Activated CD4-positive, alpha-beta memory T cell treated with anti-CD3 and anti-CD28 coated beads for 36 hours (primary cell): Measurements from ENCODE around the gene CHST10. TPM values are rescaled to one million over a fixed set of nuclear protein-coding genes. Genes with fewer than 3 reads are reported as not detected.
A peak's percentile ranks its signal among the peaks of the same experiment; 100 is the strongest.
"Not testable (repeated sequence)": the region's sequence is repeated elsewhere in the genome, so short reads cannot be mapped to it uniquely, and the experiment has no call there.

ENCODE experiments used
- CTCF ChIA-PET: fragments of 350-600 bp; sonication (Branson Sonifier 250); formaldehyde crosslinking; loops from one replicate; lab custom pipeline; 2021; ENCODE audit warnings: antibody characterized with exemption, inconsistent platforms; lab: Charles Lee
- POLR2A ChIA-PET: fragments of 350-600 bp; sonication (Branson Sonifier 250); formaldehyde crosslinking; loops from one replicate; lab custom pipeline; 2021; ENCODE audit warnings: antibody characterized with exemption; lab: Charles Lee
- DNase-seq: peaks from one replicate; pipeline ENCODE4 v3.0.0-alpha.2; 2020
- H3K27ac Mint-ChIP-seq: one replicate; pipeline ENCODE4 v1.8.0; 2021; ENCODE audit warnings: mixed read lengths
- H3K27me3 Mint-ChIP-seq: one replicate; pipeline ENCODE4 v1.8.0; 2021; ENCODE audit warnings: mixed read lengths
- H3K36me3 Mint-ChIP-seq: one replicate; pipeline ENCODE4 v1.8.0; 2021; ENCODE audit warnings: mixed read lengths
- H3K4me1 Mint-ChIP-seq: one replicate; pipeline ENCODE4 v1.8.0; 2021; ENCODE audit warnings: low read depth, mixed read lengths
- H3K4me3 Mint-ChIP-seq: one replicate; pipeline ENCODE4 v1.8.0; 2021; ENCODE audit warnings: mild to moderate bottlenecking, mixed read lengths
- H3K9me3 Mint-ChIP-seq: one replicate; pipeline ENCODE4 v1.8.0; 2021; ENCODE audit warnings: mixed read lengths
- intact Hi-C: fragments of 100-400 bp; cut with micrococcal nuclease; formaldehyde crosslinking; loops from one replicate; pipeline ENCODE4 v1.15.1; 2023
- total RNA-seq, 2 experiments: library from RNA; stranded (reverse); gene quantifications; one replicate each; pipeline ENCODE4 v1.2.3, GENCODE V29; 2021

The CHST10 gene
- total RNA-seq, 2 experiments from 2014 or later: 3.6 to 4.7 TPM

DNA sequence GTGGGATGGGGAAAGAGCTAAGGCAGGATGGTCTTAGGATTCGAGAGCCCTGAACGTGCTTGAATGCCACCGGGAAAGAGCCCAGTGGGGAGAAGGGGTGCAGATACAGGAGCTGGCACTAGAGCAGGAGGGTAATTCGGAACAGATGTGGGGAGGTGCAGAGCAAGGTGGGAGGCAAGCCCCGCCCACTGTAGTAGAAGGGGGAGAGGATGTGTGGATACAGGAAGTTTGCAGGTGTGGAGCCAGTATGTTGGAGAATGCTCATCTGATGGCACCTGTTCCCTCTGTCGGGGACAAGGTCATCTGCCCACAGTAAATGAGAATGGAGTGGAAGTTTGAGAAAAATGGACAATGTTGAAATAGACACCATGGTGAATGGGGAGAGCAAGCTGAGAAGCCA lies 28.8 kb downstream of the CHST10 start:
- Mint-ChIP-seq H3K9me3 (no peaks in the 10 kb centered on the region), H3K27ac (no peak overlapping the region), H3K36me3 (no peaks in the 10 kb centered on the region), H3K4me3 (no peak overlapping the region), H3K4me1 (no peaks in the 10 kb centered on the region), H3K27me3 (no peaks in the 10 kb centered on the region)
- no peak for DNase-seq
- intact Hi-C loops: no loop called here
- CTCF ChIA-PET: interaction anchor here (1.3 to 2.4 kb wide), 2 partner anchors 7 to 126 kb away, joined by 3 to 6 read pairs; no protein-coding TSS in a partner anchor
- POLR2A ChIA-PET: no interaction called here

DNA sequence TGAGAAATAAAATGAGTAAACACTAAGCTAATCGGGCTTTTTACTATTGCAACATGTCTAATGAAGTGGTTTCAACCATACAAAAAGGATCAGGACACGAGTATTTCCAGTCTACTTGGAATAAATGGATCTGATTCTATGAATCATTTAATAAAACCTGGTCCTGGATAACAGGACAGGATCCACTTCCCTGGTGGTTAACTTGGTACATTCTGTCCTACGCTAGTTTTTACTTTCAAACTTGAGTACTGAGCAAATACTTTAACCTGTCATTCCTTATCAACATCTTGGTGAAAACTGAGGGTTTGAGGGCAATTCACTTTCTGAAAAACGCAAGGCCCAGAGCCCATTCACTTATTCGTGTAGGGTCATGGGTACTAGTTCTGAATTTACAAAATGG lies 33.5 kb downstream of the CHST10 start:
- H3K27me3 Mint-ChIP-seq: peaks cover 5% of the 10 kb centered on the region
- peaks cover 2% of the 10 kb centered on the region for H3K4me1 Mint-ChIP-seq
- no peak overlapping the region for H3K4me3 Mint-ChIP-seq
- no peaks in the 10 kb centered on the region for H3K9me3 Mint-ChIP-seq
- POLR2A ChIA-PET: no interaction called here
- intact Hi-C loops: loop anchor here (5.0 kb wide), 1 partner anchor 827 kb away; no protein-coding TSS in a partner anchor
- CTCF ChIA-PET: interaction anchor here (2.4 kb wide), 1 partner anchor 121 kb away, joined by 8 read pairs; no protein-coding TSS in a partner anchor
- DNase-seq: no peak
- H3K36me3 Mint-ChIP-seq: no peaks in the 10 kb centered on the region
- no peak overlapping the region for H3K27ac Mint-ChIP-seq

DNA sequence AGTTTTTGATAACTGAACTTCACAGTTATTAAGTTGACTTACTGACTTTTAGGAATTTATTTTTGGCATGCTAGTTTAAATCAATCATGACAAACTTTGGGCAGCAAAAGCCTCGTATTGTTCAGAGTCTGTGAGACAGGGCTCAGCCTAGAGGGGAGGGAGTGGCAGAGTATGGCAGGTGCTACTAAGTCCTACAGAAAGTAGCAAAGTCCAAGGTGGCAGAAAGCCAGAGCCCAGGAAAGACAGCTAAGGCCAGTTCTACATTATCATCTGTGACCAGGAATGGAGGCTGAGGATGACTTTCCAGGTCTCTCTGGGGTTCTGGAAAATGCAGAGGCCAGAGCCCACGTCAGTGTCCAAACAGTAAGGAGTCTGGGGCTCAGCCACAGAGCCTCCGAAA lies 34.2 kb downstream of the CHST10 start:
- ChIA-PET CTCF (interaction anchor here (2.4 kb wide), 1 partner anchor 121 kb away, joined by 8 read pairs; no protein-coding TSS in a partner anchor), POLR2A (no interaction called here)
- no peaks in the 10 kb centered on the region for H3K36me3 Mint-ChIP-seq
- H3K4me3 Mint-ChIP-seq: no peak overlapping the region
- peaks cover 2% of the 10 kb centered on the region for H3K4me1 Mint-ChIP-seq
- intact Hi-C loops: loop anchor here (5.0 kb wide), 1 partner anchor 826 kb away; no protein-coding TSS in a partner anchor
- DNase-seq: no peak
- peaks cover 5% of the 10 kb centered on the region for H3K27me3 Mint-ChIP-seq
- H3K9me3 Mint-ChIP-seq: no peaks in the 10 kb centered on the region
- no peak overlapping the region for H3K27ac Mint-ChIP-seq

DNA sequence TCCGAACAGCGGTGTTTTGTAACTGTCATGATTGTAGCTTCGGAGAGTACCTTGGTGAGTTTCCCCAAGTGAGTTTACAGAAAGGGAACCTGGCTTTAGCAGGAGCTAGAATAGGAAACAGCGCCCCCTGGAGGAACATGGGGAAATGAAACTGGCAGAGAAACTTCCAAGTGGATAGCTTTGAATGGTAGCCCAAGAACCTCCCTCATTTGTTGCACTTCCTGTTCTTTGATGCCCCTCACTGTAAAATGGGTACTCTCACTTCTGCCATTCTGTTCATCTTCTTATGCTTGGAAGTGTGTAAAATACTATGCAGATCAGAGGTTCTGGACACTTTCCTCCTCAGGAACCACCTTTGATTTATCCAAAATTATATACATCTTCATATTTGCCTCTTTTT lies 36.2 kb downstream of the CHST10 start:
- Mint-ChIP-seq H3K4me3 (no peak overlapping the region), H3K27ac (no peak overlapping the region), H3K4me1 (peaks cover 2% of the 10 kb centered on the region), H3K27me3 (peaks cover 5% of the 10 kb centered on the region), H3K9me3 (no peaks in the 10 kb centered on the region), H3K36me3 (no peaks in the 10 kb centered on the region)
- CTCF ChIA-PET: interaction anchor here (0.6 to 4.7 kb wide), 31 partner anchors 8 to 821 kb away, joined by 3 to 137 read pairs (median 4); partner anchors contain the start of gene CHST10
- POLR2A ChIA-PET: no interaction called here
- peak; percentile 79 for DNase-seq
- intact Hi-C loops: loop anchor here (1.0 to 5.0 kb wide), 2 partner anchors 118 to 824 kb away; no protein-coding TSS in a partner anchor

DNA sequence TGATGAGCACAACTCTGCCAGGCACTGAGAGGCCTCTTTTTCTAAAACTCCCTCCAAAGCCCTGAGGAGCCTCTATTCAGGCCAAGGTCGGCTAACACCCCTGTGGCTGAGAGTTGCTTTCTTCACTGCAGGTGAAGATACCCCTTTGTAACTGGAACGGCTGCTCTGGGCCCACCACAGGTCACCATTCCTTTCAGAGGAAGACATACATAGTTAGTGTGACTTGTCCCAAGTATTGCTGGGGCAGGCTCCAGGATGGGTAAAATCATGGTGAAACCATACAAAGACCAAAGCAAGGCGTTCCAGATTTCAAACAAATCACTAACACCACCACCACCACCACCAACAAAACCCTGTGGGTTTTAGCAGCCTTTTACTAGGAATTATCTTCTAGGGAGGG lies 36.8 kb downstream of the CHST10 start:
- no peak for DNase-seq
- CTCF ChIA-PET: interaction anchor here (0.8 to 4.7 kb wide), 26 partner anchors 8 to 821 kb away, joined by 3 to 137 read pairs (median 4); partner anchors contain the start of gene CHST10
- POLR2A ChIA-PET: interaction anchor here (0.6 kb wide), 1 partner anchor 59 kb away, joined by 3 read pairs; no protein-coding TSS in a partner anchor

DNA sequence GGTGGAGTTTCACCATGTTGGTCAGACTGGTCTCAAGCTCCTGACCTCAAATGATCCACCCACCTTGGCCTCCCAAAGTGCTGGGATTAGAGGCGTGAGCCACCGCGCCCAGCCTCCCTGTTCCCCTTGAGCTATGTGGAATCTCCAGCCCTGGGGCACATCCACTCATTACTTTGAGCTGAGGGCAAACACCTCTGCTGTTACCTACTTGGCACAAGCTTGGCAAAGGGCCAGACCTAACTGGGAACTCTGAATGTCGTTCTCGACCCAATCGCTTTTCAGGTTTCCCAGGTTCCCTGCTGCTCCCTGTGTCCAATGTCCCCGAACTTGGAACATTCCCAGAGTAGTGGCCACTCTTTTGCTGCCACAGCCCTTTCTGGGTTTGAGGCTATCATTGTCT lies 40.6 kb downstream of the CHST10 start:
- H3K36me3 Mint-ChIP-seq: peaks cover 2% of the 10 kb centered on the region
- H3K9me3 Mint-ChIP-seq: peaks cover 3% of the 10 kb centered on the region
- intact Hi-C loops: no loop called here
- H3K27ac Mint-ChIP-seq: no peak overlapping the region
- peaks cover 9% of the 10 kb centered on the region for H3K27me3 Mint-ChIP-seq
- peaks cover 2% of the 10 kb centered on the region for H3K4me1 Mint-ChIP-seq
- H3K4me3 Mint-ChIP-seq: no peak overlapping the region
- ChIA-PET POLR2A (no interaction called here), CTCF (no interaction called here)
- no peak for DNase-seq

More for the DNA sequence above, 36.8 kb downstream of the CHST10 start:
- peaks cover 5% of the 10 kb centered on the region for H3K27me3 Mint-ChIP-seq
- H3K4me1 Mint-ChIP-seq: peaks cover 2% of the 10 kb centered on the region
- H3K27ac Mint-ChIP-seq: no peak overlapping the region
- no peaks in the 10 kb centered on the region for H3K36me3 Mint-ChIP-seq
- no peaks in the 10 kb centered on the region for H3K9me3 Mint-ChIP-seq
- intact Hi-C loops: loop anchor here (1.0 to 5.0 kb wide), 2 partner anchors 117 to 823 kb away; no protein-coding TSS in a partner anchor
- H3K4me3 Mint-ChIP-seq: no peak overlapping the region

DNA sequence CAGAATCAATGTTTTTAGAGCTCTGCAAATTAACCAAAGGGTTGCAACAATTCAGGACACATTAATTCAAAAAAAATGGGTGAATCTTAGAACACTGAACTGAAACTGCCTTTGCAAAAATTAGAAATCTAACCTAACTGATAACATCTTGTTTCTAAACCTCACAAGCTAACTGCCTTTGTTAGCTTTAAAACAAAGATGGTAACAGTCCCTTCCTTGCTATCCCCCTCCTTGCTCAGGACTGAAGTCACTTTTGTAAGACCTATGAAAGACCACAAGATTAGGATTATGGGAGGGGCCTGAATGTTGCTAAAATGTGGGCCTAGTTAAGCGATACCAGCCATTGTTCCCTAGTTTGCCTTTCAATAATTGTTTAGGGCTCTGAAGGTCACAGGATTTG lies 50.3 kb downstream of the CHST10 start:
- Mint-ChIP-seq H3K27ac (no peak overlapping the region), H3K36me3 (peaks cover 2% of the 10 kb centered on the region), H3K27me3 (peaks cover 14% of the 10 kb centered on the region), H3K9me3 (peaks cover 29% of the 10 kb centered on the region), H3K4me1 (no peaks in the 10 kb centered on the region), H3K4me3 (no peak overlapping the region)
- ChIA-PET POLR2A (no interaction called here), CTCF (interaction anchor here (3.6 kb wide), 1 partner anchor 13 kb away, joined by 22 read pairs; no protein-coding TSS in a partner anchor)
- no peak for DNase-seq
- intact Hi-C loops: no loop called here

DNA sequence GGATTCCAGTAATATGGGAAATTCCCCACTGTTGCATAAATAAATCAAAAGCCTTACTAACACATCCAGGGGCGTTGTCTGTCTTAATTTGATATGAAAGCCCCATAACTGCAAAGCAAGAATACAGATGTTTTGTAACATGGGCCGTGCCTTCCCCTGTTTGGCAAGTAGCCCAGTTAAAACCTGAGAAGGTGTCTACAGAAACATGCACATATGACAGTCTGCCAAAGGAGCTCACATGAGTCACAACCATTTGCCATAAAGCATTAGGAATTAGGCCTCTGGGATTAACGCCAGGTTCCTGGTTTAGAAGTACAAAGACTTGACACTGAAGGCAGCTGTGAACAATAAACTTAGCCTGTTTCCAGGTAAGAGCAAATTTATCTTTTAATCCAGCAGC lies 52.0 kb downstream of the CHST10 start:
- H3K36me3 Mint-ChIP-seq: no peaks in the 10 kb centered on the region
- CTCF ChIA-PET: interaction anchor here (0.5 to 3.6 kb wide), 2 partner anchors 15 to 844 kb away, joined by 3 to 22 read pairs; no protein-coding TSS in a partner anchor
- peaks cover 19% of the 10 kb centered on the region for H3K9me3 Mint-ChIP-seq
- intact Hi-C loops: no loop called here
- H3K27ac Mint-ChIP-seq: no peak overlapping the region
- H3K4me3 Mint-ChIP-seq: no peak overlapping the region
- H3K27me3 Mint-ChIP-seq: peaks cover 14% of the 10 kb centered on the region
- POLR2A ChIA-PET: no interaction called here
- no peak for DNase-seq
- H3K4me1 Mint-ChIP-seq: no peaks in the 10 kb centered on the region

DNA sequence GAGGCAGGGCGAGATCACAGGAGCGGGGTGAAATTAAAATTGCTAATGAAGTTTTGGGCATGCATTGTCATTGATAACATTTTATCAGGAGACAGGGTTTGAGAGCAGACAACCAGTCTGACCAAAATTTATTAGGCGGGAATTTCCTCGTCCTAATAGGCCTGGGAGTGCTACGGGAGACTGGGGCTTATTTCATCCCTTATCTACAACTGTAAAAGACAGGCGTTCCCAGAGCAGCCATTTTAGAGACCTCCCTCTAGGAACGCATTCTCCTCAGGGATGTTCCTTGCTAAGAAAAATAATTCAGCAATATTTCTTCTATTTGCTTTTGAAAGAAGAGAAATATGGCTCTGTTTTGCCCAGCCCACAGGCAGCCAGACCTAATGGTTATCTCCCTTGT lies 55.2 kb downstream of the CHST10 start:
- H3K36me3 Mint-ChIP-seq, H3K4me3 Mint-ChIP-seq, POLR2A ChIA-PET, intact Hi-C loops, H3K27me3 Mint-ChIP-seq, H3K27ac Mint-ChIP-seq, CTCF ChIA-PET, DNase-seq, H3K4me1 Mint-ChIP-seq: not testable (repeated sequence)
- peaks cover 13% of the 10 kb centered on the region for H3K9me3 Mint-ChIP-seq

DNA sequence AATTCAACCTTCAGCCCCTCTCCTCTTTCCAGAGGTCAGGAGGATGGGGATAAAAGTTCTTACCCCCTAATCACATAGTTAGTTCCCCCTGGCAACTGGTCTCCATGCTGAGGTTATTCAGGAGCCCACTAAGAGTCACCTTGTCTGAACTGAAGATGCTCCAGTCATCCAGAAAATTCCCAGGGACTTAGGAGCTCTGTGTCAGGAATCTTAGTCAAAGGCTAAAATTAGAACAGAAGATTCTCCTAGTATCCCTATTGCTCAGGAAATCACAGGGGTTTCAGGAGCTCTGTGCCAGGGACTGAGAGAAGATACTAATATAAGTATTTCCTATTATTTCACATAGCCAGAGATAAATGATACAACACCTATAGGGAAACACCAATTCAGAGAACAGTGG lies 57.9 kb downstream of the CHST10 start:
- no peak overlapping the region for H3K27ac Mint-ChIP-seq
- H3K9me3 Mint-ChIP-seq: peaks cover 13% of the 10 kb centered on the region
- peaks cover 19% of the 10 kb centered on the region for H3K27me3 Mint-ChIP-seq
- no peaks in the 10 kb centered on the region for H3K4me1 Mint-ChIP-seq
- no peak for DNase-seq
- no peak overlapping the region for H3K4me3 Mint-ChIP-seq
- CTCF ChIA-PET: interaction anchor here (1.4 kb wide), 1 partner anchor 22 kb away, joined by 5 read pairs; no protein-coding TSS in a partner anchor
- intact Hi-C loops: no loop called here
- POLR2A ChIA-PET: no interaction called here
- H3K36me3 Mint-ChIP-seq: no peaks in the 10 kb centered on the region

DNA sequence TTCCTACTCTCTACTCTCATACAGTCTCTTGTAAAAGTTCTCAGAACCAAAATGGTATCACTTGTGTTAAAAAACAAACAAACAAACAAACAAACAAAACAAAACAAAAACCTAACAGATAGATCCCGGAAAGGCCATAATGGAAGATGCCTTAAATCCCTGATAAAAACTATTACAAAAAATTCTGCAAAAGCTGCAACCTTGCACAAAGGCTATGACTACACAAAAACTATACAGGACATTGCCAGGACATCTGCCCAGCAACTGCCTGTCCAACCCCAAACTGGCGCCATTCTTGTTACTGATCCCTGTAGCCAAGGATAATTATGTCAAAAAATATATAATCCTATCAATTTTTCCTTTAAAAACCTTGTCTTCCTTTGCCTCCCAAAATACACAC lies 58.9 kb downstream of the CHST10 start:
- peaks cover 13% of the 10 kb centered on the region for H3K9me3 Mint-ChIP-seq
- peaks cover 21% of the 10 kb centered on the region for H3K27me3 Mint-ChIP-seq
- ChIA-PET CTCF (no interaction called here), POLR2A (no interaction called here)
- H3K4me3 Mint-ChIP-seq: no peak overlapping the region
- no peak for DNase-seq
- no peaks in the 10 kb centered on the region for H3K36me3 Mint-ChIP-seq
- intact Hi-C loops: no loop called here
- H3K4me1 Mint-ChIP-seq: no peaks in the 10 kb centered on the region
- no peak overlapping the region for H3K27ac Mint-ChIP-seq

DNA sequence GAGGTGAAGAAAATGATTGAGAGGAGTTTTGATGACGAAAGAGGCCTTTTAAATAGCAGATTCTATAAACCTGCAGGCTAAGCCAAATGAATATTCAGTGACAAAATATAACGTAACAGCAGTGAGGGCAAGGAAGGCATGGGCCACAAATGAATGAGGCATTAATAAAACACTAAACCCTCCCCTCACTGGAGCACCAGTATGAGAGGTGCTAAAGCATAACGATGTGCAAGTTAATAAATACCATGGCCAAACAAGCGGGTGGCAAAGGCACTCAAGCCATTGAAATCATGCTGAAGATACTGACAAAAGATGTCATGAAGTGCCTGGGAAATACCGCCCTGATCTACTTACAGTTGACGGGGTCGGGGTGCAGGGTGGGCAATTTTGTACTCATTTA lies 64.9 kb downstream of the CHST10 start:
- no peaks in the 10 kb centered on the region for H3K4me1 Mint-ChIP-seq
- H3K4me3 Mint-ChIP-seq: no peak overlapping the region
- intact Hi-C loops: no loop called here
- ChIA-PET CTCF (no interaction called here), POLR2A (no interaction called here)
- H3K36me3 Mint-ChIP-seq: no peaks in the 10 kb centered on the region
- H3K27me3 Mint-ChIP-seq: peaks cover 29% of the 10 kb centered on the region
- no peaks in the 10 kb centered on the region for H3K9me3 Mint-ChIP-seq
- no peak overlapping the region for H3K27ac Mint-ChIP-seq
- no peak for DNase-seq
